Stimulated activated CD8-positive, alpha-beta memory T cell treated with anti-CD3 and anti-CD28 coated beads, Interleukin-7, amount 100 ng/mL, for 4 hours (primary cell): ENCODE data around the gene ALG1L2.
"Not testable (repeated sequence)": the region's sequence is repeated elsewhere in the genome, so short reads cannot be mapped to it uniquely, and the experiment has no call there.

Experiments
- DNase-seq, 2 donors: peaks; one replicate each; pipeline ENCODE4 v3.0.0-alpha.2; 2020; ENCODE audit warnings: low read depth in 2 of 2

The ALG1L2 gene

DNA sequence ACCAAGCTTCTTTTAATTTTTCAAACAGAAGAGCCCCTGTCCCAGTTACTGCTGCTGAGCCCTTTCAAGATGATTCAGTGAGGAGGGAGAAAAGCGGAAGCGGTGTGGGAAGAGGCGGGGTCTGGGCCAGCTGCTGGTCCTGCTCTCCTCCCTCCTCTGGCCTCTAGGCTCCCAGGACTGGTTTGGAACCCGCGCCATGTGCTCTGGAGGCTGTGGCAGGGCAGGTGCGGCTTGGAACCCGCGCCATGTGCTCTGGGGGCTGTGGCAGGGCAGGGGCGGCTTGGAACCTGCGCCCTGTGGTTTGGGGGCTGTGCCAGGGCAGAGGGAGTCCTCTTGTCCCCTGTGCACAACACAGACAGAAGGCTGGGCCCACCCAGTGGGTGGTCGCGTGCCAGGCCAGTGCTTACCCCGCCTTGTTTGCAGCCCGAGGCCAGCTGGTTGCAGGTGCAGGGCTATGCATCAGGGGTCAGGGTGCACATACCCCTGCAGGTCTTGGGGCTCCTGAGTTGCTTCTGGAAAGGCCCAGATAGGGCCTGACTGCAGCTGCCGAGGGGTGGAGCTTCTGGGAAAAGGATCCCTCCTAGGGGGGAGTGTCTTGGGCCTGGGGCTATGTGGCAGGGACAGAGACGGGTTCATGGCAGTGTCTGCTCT, 12.2 kb downstream of the ALG1L2 start:
- no peak for DNase-seq

DNA sequence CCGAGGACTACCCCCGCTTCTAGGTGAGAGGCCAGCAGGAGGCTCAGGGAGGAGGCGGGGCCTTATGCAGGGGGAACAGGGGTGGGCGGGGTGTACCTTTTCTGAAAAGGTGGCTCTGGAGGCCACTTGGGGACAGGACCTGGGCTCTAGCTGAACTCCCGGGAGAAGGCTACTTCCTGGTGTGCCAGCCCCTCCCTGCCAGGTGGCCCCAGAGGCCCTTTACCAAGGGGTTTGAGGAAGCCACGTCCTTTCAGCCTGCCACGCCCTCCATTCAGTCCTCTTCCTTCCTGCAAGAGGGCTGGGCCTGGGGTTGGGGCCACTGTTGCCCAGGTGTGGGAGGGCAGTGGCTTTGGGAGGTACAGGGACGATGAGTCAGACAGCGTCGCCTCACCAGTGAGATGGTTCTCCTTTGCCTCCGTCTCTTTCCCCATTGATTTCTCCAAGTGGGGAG, 12.9 kb downstream of the ALG1L2 start:
- DNase-seq, result peak in 1 of 2 donors; percentile 17

DNA sequence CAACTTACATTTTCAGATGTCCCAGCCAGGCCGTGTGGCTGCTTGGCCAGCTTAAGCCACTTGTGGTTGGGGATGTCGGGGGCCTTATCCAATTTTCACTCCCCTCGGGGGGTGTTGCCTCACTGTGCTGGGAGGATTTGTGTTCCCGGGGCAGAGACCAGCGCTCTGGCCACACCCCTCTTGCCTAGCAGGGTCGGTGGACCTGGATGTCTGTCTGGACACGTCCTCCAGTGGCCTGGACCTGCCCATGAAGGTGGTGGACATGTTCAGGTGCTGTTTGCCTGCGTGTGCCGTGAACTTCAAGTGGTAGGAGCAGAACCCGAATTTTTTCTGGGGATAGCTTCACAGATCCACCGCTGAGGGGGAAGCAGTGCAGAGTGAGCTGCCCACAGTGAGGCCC, 14.2 kb downstream of the ALG1L2 start:
- DNase-seq, result not testable (repeated sequence)

DNA sequence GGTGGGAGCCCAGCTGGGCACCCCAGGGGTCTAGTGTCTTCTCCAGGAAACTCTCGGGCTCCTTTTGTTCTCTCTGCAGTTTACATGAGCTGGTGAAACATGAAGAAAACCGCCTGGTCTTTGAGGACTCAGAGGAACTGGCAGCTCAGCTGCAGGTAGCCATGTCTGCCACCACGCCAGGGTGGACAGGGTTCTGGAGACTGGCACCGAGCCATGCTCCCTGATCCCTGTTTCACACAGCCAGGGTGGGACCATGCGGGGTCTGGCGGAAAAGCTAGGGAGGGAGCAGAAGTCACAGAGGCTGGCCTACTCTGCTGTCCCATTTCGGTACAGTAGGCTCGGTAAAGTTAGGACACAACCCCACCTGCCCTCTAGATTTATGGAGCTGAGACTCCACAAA, 15.5 kb downstream of the ALG1L2 start:
- DNase-seq, result not testable (repeated sequence)

DNA sequence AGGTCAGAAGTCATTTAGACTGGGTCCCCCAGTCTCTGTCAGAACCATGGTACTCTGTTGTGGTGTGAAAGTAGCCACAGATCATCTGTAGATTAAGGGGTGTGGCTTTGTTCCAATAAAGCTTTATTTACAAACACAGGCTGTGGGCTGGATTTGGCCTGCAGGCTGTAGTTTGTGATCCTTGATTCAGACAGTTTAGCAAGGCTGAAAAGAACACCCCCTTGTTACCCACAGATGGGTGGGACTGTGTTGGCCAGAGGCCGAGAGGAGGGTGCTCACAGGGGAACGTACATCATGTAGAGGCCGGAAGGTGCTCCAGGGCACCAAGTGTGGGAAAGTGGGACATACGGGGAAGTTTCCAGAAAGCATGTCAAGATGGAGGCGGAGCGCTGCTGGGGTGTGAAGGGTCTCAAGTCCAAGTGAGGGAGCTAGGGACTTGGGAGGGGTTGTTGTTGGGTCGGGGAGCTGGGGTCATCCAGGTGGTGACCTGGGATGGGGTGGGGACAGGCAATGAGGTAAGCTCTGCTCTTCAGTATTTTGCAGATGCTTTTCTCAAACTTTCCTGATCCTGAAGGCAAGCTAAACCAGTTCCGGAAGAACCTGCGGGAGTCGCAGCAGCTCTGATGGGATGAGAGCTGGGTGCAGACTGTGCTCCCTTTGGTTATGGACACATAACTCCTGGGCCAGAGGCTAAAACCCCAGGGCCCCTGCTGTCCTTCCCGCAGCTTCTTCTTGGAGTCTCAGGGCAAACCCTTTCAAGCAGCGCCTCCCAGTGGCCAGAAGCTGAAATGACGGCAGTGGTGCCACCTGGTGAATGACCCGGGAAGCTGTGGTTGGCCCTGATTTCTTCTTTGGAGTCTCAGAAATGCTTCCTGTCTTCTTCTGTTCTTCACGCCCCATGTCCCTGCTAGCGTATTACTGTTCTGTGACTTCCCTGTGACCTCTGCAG, 16.3 kb downstream of the ALG1L2 start:
- DNase-seq, result not testable (repeated sequence)

DNA sequence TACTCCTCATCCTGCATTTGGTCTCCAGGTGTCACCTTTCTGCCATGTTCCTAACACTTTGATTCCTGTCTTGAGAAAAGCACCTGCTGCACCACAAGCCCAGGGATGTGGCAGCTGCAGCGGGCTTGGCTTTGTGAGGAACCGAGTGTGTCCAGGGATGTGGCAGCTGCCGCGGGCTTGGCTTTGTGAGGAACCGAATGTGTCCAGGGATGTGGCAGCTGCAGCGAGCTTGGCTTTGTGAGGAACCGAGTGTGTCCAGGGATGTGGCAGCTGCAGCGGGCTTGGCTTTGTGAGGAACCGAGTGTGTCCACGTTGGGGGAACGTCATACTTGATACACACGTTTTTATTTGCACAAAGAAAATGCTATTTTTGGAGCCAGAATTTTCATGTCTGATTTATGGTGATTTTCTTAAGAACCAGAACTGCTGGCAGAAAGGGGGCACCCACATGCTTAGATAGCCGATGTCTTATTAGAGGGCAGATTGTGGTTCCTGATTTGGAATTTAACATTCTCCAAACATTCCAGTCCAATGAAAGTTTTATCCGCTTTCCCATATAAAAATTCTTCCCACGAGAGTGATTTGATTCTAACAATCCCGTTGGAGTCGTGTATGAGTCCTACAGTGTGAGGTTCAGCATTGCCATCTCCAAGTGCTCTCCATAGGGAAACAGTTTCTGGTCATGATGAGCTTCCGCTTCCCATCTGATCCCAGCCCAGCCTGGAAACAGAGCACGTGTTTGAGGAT, 17.2 kb downstream of the ALG1L2 start:
- not testable (repeated sequence) for DNase-seq

DNA sequence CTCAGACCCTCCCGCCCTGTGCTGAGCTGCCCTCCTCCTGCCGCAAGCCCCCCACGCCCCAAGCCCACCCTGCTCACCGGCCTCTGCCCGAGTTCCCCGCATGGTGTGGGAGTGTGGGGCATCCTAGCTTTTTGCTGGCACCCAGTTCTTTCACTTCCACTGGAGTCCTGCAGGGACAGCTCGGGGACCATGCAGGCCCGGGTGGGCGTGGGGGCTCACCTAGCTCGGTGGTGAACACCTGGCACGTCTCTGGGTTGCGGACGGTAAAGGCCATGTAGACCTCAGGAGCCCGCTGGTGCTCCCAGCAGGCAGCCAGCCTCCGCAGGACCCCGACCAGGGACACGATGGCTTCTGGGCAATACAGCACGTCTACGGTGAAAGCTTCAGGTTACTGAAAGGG, 20.9 kb downstream of the ALG1L2 start:
- DNase-seq, result not testable (repeated sequence)

DNA sequence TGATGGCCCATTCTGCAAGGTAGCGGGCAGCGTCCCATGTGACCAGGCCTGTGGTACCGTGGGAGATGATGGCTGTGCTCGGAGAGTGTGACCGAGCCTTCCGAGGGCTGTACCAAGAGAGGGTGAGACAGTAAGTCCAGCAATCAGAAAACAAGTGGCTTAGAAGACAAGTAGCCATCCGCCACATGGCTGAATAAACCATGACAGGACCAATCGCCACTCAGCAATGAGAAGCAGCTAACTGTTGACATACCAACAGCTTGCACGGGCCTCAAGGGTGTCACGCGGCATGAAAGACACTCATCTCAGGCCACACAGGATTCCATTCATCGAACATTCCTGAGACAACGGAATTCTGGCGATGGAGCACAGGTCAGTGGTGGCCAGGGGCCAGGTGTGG, 22.6 kb downstream of the ALG1L2 start:
- DNase-seq, result not testable (repeated sequence)

DNA sequence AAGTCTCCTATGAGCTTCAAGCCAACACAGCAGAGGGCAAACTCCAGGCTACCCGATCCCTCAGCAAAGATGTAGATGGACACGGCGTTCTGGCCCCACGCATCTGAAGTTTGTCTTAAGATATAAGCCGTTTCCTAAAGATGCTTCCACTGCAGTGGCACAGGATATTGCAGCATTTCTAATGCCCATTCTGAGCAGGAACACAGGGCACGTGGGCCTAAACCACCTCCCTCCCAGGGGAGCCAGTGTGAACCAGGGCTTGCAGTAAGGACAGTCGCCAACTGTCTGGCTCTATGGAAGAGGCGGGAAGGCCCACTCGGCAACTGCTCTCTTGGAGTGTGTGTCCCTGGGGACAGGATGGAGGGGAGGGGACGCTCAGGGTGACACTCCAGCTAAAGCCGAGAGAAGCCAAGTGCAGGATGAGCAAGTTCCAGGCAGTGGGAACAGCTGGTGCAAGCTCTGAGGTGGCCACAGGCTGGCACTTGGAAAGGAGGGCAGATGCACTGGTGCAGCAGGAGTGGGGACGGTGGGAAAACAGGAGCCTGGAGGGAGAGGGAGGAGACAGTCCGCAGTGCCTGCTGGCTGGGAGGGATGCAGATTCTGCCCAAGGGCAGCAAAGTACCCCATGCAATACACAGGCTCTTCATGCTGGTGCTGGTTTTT, 25.8 kb downstream of the ALG1L2 start:
- not testable (repeated sequence) for DNase-seq

DNA sequence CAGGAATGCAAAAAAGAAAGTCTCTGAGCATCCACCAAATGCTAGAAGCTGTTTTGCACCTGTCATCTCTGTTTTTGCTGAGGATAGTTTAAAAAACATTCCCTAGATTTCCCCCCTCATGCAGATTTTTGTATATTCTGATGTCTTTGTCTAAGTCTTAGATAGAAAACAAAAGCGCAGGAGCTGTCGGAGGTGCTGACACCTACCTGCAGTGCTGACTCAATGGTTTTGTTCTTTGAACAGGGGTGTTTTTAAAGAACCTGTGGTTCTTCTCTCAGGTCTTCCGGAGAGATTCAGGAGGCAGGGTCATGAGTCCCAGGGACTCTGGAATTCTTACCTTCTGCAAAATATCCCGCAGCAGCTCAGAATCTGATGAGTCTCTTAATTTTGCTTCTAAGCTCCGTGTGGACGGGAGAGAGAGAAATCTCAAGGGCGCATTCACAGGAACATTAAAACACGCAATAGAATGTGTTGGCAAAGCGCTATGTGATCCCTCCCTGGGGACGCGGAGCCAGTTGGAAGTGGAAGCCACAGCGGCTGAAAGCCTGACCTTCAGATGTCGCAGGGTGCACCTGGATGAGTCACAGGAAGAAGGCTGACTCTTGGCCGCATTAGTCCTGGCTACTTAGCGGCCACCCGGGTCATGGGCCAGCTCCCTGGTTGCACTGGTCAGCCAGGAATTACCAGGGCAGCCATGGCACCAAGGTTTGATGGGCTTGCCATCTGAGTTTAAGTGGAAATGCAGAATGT, 27.4 kb downstream of the ALG1L2 start:
- not testable (repeated sequence) for DNase-seq

DNA sequence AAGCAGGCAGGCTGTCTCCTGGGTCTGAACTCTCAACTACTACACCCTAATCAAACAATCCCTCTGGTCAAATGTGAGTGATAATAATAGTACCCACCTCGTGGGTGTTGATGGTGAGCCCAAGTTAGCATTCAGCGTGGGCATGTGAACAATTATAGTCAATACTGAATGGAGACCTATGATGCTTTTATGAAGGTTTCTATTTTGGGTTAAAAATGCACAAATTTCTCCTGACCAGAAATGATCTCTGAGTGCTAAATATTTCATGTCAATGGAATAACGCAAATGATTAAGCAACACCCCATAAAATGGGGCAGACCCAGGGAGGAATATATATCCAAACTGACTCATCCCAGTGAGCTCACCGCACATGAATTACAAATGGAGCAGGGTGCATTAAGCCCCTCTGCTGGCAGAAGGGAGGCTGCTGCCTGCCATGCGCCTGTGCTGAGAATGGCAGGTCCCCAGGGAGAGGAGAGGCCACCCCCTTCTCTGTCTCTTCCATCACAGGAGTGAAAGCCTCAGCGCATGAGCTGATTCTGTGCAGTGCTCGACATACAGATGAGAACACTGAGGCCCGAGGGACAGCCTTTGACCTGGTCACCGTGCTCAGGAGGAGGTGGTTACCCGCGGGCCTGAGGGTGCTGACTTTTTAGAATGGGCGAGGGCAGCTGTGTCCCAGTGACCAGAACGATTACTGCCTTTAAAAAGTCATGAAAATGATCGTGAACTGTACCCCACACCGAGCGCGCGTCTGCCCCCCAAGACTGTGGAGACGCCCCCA, 28.9 kb downstream of the ALG1L2 start:
- DNase-seq, result not testable (repeated sequence)

DNA sequence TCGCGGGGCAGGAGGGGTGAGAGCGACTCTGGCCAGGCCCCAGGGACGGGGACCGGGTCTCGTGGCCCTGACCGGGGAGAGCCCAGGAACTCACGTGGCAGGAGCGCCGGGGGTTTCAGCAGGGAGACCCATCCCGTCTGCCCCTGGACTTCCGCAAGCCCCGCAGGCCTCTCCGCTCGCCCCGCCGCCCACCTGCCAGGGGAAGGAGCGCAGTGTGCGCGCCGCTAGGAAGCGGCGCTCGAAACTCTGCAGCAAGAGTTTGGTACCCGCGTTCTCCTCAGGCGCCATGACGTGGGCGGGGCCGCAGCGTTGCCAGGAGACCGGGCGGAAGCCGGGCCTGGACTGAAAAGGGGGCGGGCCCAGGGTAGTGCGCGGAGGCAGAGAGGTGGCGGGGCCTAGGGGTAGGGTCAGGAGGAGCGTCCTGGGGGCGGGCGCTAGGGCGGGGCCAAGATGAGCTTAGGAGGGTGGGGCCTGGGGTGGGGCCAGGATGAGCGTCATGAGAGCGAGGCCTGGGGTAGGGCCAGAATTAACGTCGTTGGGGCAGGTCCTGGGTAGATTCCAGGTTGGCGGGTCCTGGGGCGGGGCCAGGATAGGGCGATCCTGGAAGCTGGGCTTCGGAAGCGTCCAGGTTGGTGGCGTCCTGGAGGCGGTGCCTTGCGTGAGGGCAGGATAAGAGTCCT, 29.7 kb downstream of the ALG1L2 start:
- DNase-seq, result peak; percentile 99

DNA sequence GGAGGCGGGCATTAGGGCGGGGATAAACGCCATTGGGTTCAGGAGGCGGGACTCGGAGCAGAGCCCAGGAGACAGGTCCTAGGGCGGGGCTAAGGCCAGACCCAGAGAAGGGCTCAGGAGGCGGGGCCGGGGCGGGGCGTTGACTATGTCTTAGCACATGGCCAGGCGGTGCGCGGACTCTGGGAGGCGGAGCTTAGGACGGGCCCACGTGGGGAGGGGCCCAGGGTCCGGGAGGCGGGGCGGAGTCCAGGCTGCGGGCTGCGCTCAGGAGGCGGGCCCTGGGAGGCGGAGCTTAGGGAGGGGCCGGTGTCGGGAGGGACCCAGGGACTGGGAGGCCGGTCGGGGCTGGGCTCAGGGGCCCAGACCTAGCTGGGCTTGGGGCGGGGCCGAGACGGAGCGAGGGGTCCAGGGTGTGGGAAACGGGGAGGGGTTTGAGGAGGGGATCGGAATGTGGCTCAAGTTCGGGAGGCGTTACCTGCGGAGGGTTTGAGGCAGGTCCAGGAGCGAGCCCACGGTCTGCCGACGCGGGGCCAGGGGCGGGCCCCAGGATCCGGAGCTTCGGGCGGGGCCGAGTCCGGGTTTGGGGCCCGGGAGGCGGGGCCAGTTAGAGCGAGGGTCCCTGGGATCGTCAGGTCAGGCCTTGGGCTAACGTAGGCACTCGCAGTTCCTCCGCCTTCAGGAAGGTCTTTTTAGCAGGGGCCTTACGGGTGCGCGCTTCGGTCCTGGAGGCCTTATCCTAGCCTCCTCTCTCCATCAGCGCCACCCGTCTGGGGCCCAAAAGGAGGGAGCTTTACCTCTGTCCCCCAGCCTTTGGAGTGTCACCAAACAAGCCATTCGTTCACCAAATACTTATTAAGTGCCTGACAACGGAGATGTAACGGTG, 30.5 kb downstream of the ALG1L2 start:
- DNase-seq, result peak; percentile 99 to 100

DNA sequence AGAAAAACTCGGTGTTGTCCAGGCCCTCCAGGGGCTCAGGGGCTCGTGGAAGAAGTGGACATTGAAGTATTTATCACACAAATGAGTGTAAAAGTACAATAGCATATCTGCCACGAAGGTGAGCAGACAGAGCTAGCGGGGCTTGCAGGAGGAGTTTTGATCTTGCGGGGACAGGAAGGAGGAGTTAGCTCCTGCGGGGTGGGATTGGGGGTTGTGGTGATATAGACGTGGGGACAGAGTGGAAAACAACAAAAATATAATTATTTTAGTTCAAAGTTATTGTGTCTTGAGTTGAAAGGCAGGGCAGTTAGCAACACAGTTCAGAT, 31.1 kb downstream of the ALG1L2 start:
- not testable (repeated sequence) for DNase-seq

DNA sequence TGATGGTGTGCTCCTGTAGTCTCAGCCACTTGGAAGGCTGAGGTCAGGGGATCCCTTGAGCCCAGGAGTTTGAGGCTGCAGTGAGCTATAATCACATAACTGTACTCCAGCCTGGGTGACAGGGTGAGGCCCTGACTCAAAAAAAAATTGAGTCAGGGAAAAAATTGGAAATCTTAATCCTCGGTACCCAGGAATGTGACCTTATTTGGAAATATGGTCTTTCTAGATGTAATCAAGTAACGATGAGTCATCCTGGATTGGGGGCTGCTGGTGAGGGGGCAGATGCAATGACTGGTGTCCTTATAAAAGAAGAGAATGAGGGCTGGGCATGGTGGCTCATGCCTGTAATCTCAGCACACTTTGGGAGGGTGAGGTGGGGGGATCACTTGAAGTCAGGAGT, 33.8 kb downstream of the ALG1L2 start:
- not testable (repeated sequence) for DNase-seq

DNA sequence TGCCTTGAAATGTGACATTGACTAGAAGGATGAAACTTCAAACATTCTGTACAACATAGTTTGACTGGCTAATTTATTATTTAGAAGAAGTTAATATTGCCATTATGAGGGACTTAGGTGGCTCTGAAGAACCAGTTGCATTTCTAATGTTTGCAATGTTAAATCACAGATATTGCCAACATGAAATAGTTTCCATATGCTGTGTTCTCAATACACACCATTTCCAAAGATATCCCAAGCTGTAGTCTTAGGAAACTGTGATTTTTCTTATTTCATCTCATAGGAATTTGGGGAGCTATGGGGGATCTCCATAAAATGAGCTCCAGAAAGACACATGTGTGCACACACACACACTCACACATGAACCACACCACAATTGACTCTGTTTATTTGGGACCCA, 36.3 kb downstream of the ALG1L2 start:
- no peak for DNase-seq

DNA sequence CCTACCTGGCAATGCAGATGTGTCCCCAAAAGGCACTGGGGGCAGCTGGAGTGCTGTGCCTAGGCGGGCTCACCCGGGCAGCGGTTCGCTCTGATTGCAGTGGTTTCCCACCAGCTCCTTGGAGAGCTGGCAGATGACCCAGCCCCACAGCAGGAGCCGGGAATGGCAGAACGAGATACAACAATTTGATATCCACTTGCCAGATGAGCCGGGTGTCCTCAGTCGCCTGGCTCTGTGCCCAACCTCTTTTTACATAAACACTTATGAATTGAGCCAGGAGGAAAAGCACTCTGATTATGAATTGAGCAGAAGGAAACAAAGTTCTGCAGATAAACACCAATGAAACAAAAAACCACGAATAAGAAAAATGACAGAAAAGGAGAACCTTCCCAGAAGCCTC, 38.2 kb downstream of the ALG1L2 start:
- DNase-seq, result not testable (repeated sequence)

DNA sequence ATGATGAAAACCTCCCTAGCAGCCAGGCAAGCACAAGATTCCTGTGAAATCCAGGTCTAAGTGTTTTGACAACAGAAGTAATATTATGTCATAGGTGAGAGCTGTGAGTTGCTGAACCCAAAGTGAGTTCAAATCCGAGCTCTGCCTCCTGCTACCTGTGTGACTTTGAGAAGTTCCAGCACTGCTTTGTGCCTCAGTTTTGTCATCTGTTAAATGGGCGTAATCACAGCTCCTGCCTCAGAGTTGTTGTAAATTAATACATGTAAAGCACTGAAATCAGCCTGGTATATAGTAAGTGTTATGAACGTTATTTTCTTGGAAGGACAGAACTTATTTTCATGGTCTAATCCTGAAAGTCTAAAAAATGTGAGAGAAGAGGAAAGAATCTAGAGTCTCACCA, 38.7 kb downstream of the ALG1L2 start:
- not testable (repeated sequence) for DNase-seq
